22Rv1 (cell line): ENCODE measurements around the gene PDGFA.

ENCODE experiments used
- CTCF ChIP-seq: fragments of 450-650 bp; IDR thresholded peaks from 2 replicates; pipeline ENCODE4 v1.5.1; 2017; ENCODE audit warnings: mild to moderate bottlenecking
- ZFX ChIP-seq: fragments of 450-650 bp; IDR thresholded peaks from 2 replicates; pipeline ENCODE4 v1.6.1; 2017; ENCODE audit warnings: antibody characterized with exemption, borderline replicate concordance

DNA sequence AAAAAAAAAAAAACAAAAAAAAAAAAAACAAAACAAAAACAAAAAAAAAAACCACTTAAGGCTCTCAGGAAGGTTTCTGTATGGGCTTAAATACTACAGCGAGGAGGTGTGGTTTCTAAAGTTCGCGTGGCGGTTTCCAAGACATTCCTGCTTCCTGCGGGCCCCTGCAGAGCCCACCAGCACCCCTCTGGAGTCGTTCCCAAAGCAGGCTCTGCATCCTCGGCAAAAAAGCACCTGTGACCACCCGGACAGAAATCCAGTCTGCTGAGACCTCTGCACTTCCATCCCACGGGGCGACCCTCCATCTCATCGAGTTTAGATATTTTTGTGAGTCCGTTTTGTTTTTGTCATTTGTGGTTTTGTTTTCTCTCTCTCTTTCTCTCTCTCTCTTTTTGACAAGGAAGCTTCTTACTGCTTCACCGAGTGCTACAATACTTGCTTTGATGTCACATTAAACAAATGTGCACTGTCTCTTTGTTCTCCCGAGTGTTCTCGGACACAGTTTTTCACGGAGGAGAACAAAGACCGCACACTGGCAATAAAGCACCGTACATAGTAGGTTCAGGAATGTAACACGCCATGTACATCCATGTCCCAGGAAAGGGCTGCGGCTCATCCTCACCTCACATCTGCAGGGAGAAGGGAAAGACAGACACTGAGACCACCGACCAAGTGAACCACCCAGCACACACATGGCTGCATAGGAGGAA lies 21.5 kb downstream of the PDGFA start:
- no peak for TF ChIP-seq CTCF
- TF ChIP-seq ZFX, result no peak
